Retina (tissue), 1 donor: ENCODE results near the gene THEM5.

Source experiments
- DNase-seq: peaks from one replicate; pipeline ENCODE4 v3.0.0-alpha.2; 2016

The THEM5 gene

GRCh38 chr1:151838222-151839081, 15.1 kb downstream of the THEM5 start:
- DNase-seq: peak; percentile 62

- peak; percentile 47 for DNase-seq
These were observed 15.7 kb downstream of the THEM5 start for GRCh38 chr1:151837884-151838221.

GRCh38 chr1:151837197-151837596, 16.3 kb downstream of the THEM5 start:
- peak; percentile 30 for DNase-seq

- no peak for DNase-seq
These were observed 17.9 kb downstream of the THEM5 start for GRCh38 chr1:151835596-151835995.

GRCh38 chr1:151834239-151834638, 19.3 kb downstream of the THEM5 start:
- no peak for DNase-seq

- DNase-seq: no peak
These were observed 20.2 kb downstream of the THEM5 start for GRCh38 chr1:151833172-151833900.

- no peak for DNase-seq
These were observed 21.1 kb downstream of the THEM5 start for GRCh38 chr1:151832318-151832980.

GRCh38 chr1:151831605-151832004, 21.9 kb downstream of the THEM5 start, which contains the start of gene RORC:
RORC (minus strand) TSS chr1:151831802; CDS start chr1:151831764, 38 bp downstream.
- DNase-seq: no peak

GRCh38 chr1:151831256-151831591, 22.3 kb downstream of the THEM5 start:
- DNase-seq: no peak

- DNase-seq: peak; percentile 14
These were observed 23.5 kb downstream of the THEM5 start for GRCh38 chr1:151830055-151830454.

GRCh38 chr1:151829352-151830046, 24.0 kb downstream of the THEM5 start:
- DNase-seq: peak; percentile 18

- peak; percentile 62 for DNase-seq
These were observed 24.6 kb downstream of the THEM5 start for GRCh38 chr1:151828921-151829320.

GRCh38 chr1:151827853-151828252, 25.7 kb downstream of the THEM5 start:
- no peak for DNase-seq

GRCh38 chr1:151825751-151826660, 27.5 kb downstream of the THEM5 start:
- DNase-seq: no peak

GRCh38 chr1:151825204-151825603, 28.3 kb downstream of the THEM5 start:
- DNase-seq: no peak

- DNase-seq: no peak
These were observed 30.3 kb downstream of the THEM5 start for GRCh38 chr1:151823175-151823574.

GRCh38 chr1:151822404-151822803, 31.1 kb downstream of the THEM5 start:
- DNase-seq: no peak

GRCh38 chr1:151820940-151821339, 32.6 kb downstream of the THEM5 start:
- DNase-seq: no peak

GRCh38 chr1:151819976-151820623, 33.4 kb downstream of the THEM5 start:
- DNase-seq: no peak

GRCh38 chr1:151819227-151819835, 34.2 kb downstream of the THEM5 start:
- no peak for DNase-seq

- DNase-seq: no peak
These were observed 36.2 kb downstream of the THEM5 start for GRCh38 chr1:151817353-151817730.
